ENCODE data around the gene RRP1. TPM values are rescaled to one million over a fixed set of nuclear protein-coding genes. Genes with fewer than 3 reads are reported as not detected.

RRP1 gene
- total and polyA plus RNA-seq, 3 experiments from 2014 or later, result 21.8 to 93.4 (median 87.4) TPM

DNA sequence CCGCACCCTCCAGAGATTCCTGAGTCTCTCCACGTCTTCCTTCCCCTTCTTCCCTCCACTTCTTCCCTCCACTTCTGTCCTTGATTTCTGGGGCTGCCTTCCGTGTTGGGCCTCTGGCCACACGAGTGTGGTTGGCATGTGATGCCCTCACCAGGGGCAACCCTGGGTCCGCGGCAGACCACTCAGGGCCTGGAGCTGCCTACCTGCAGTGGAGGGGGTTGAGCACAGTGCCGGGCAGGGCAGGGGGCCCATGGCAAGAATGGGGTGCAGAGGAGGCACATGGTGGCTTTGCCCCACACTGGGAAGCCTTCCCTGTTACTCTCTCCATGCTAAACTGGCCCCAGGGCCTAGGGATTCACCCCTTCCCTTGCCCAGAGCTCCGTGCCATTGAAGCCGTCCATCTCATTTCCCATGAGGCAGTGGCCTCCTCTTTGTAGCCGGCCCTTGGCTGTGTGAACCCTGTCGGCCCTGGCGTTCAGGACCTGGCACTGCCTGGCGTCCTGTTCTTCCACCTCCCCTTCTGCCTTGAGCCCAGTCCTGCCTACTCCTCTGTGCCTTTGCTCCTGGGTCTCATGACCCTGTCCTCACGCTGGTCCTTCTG lies 13.4 kb downstream of the RRP1 start:
- CTCF ChIA-PET, result no interaction called here
- peaks cover 0 to 1% of the 10 kb centered on the region in 2 donors for H3K27me3 Mint-ChIP-seq
- POLR2A ChIA-PET, result no interaction called here
- H3K36me3 Mint-ChIP-seq, result peaks cover 0 to 68% (median 5%) of the 10 kb centered on the region in 3 donors
- H3K27ac Mint-ChIP-seq, result no peak overlapping the region
- H3K36me3 ChIP-seq (ENCODE audit: insufficient read depth, low read length), result peaks cover 18% of the 10 kb centered on the region
- H3K27ac ChIP-seq (ENCODE audit: low read depth, low read length), result no peak overlapping the region
- no peak overlapping the region for H3K4me3 ChIP-seq (ENCODE audit: low read length)
- no peaks in the 10 kb centered on the region for H3K9me3 ChIP-seq (ENCODE audit: low read length)
- H3K9me3 Mint-ChIP-seq, result no peaks in the 10 kb centered on the region
- no peak overlapping the region for H3K4me3 Mint-ChIP-seq
- H3K4me1 Mint-ChIP-seq, result no peaks in the 10 kb centered on the region
- DNase-seq, result no peak
- no peaks in the 10 kb centered on the region for H3K4me1 ChIP-seq (ENCODE audit: insufficient read depth, low read length)
- H3K27me3 ChIP-seq (ENCODE audit: insufficient read depth, low read length, poor library complexity, severe bottlenecking), result no peaks in the 10 kb centered on the region

DNA sequence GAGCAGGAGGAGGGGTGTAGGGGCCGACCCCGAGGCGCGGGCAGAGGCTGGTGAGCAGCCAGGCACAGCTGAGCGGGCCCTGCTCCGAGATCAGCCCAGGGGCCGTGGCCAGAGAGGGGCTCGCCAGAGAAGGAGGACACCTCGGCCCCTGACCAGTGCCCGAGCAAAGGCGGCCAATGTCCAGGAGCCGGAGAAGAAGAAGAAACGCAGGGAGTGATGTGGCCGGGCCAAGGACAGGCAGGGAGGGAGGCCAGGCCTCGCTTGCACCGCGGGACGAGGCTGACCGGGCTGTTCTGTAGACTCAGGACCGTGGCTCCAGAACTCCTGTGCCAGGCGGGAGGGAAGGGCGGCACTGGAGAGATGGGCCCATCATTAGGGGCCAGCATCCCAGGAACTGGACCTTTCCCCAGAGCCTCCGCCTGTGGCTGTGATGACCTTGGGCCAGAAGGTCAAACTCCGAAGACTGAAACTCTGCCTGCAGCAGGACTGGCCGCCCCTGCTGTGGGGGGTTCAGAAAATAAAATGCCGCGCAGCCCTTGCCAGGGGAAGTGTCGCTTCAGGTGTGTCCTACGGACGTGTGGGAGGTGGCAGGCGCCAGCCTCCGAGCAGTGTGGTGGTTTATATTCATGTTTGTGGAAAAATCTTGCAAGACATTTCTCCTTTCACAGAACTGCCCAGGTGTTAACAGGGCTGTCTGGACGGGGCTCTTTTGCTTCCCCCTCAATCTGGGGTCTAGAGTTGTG lies 14.4 kb downstream of the RRP1 start:
- H3K36me3 ChIP-seq (ENCODE audit: insufficient read depth, low read length), result peaks cover 12% of the 10 kb centered on the region
- no peak overlapping the region for H3K4me3 Mint-ChIP-seq
- H3K9me3 Mint-ChIP-seq, result no peaks in the 10 kb centered on the region
- no peaks in the 10 kb centered on the region for H3K4me1 Mint-ChIP-seq
- DNase-seq, result no peak
- ChIA-PET POLR2A (no interaction called here), CTCF (no interaction called here)
- peak overlapping the region in 1 of 8 donors; percentile 29 for H3K27ac Mint-ChIP-seq
- H3K4me1 ChIP-seq (ENCODE audit: insufficient read depth, low read length), result no peaks in the 10 kb centered on the region
- no peak overlapping the region for H3K4me3 ChIP-seq (ENCODE audit: low read length)
- H3K27ac ChIP-seq (ENCODE audit: low read depth, low read length), result no peak overlapping the region
- no peaks in the 10 kb centered on the region for H3K9me3 ChIP-seq (ENCODE audit: low read length)
- no peaks in the 10 kb centered on the region for H3K27me3 ChIP-seq (ENCODE audit: insufficient read depth, low read length, poor library complexity, severe bottlenecking)
- peaks cover 0 to 1% of the 10 kb centered on the region in 2 donors for H3K27me3 Mint-ChIP-seq
- H3K36me3 Mint-ChIP-seq, result peaks cover 0 to 59% (median 5%) of the 10 kb centered on the region in 3 donors

DNA sequence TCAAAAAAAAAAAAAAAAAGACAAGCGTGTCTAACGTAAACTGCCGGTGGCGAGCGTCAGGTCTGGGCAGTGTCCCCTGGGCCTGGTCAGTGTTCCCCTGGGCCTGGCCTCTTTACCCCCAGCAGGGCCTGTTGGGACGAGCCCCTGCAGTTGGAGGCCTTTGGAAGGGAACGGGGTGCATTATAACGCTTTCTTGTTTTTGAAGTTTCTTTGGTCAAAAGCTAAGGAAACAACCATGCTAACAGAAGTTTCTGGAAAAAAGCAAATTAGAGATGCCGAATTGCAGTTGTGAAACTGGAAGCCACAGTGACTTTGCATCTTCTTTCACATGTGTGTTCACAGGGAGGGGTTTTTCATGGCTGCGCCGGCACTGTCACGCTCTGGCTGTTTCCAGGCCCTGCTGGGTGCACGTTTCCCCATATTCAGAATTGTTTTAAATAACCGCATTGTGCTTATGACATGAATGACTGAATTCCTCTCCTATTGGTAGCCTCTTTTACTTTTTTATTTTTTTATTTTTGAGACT lies 16.0 kb downstream of the RRP1 start:
- DNase-seq, result no peak
- H3K4me3 Mint-ChIP-seq, result no peak overlapping the region
- H3K27me3 Mint-ChIP-seq, result peaks cover 0 to 1% of the 10 kb centered on the region in 2 donors
- peaks cover 0 to 44% (median 5%) of the 10 kb centered on the region in 3 donors for H3K36me3 Mint-ChIP-seq
- H3K4me1 ChIP-seq (ENCODE audit: insufficient read depth, low read length), result no peaks in the 10 kb centered on the region
- no peaks in the 10 kb centered on the region for H3K9me3 ChIP-seq (ENCODE audit: low read length)
- H3K27me3 ChIP-seq (ENCODE audit: insufficient read depth, low read length, poor library complexity, severe bottlenecking), result no peaks in the 10 kb centered on the region
- H3K9me3 Mint-ChIP-seq, result no peaks in the 10 kb centered on the region
- no peak overlapping the region for H3K27ac ChIP-seq (ENCODE audit: low read depth, low read length)
- ChIA-PET CTCF (no interaction called here), POLR2A (no interaction called here)
- H3K4me3 ChIP-seq (ENCODE audit: low read length), result no peak overlapping the region
- peak overlapping the region in 1 of 8 donors; percentile 15 for H3K27ac Mint-ChIP-seq
- peaks cover 5% of the 10 kb centered on the region for H3K36me3 ChIP-seq (ENCODE audit: insufficient read depth, low read length)
- no peaks in the 10 kb centered on the region for H3K4me1 Mint-ChIP-seq

DNA sequence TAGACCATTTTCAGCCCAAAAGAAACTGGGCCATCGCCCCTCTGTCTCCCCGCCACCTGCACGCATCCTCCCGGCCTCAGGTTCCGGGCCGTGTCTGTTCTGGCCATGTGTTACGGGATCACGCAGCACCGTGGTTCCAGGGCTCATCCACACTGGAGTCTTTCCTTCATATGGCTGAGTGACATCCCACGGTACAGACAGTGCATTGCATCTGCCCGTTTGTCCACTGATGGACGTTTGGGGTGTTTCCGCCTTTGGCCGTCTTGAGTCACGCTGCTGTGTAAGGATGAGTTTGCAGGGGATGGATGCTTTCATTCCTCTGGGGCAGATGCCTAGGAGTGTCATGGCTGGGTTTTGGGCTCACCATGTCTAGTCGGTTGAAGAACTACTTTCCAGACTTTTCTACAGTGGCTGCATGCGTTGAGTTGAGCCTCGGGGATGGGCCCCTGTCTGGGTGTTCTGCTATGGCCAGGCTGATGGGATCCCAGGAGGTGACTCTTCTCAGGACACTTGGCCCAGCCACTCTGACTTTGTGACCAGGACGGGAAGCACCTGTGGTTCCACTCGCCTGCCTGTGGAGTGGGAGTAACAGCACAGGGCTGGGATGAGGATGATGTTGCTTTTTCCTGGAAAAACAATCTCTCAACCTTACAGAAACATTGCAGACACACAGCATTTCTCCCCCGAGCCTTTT lies 16.8 kb downstream of the RRP1 start:
- H3K9me3 ChIP-seq (ENCODE audit: low read length), result no peaks in the 10 kb centered on the region
- no peaks in the 10 kb centered on the region for H3K27me3 ChIP-seq (ENCODE audit: insufficient read depth, low read length, poor library complexity, severe bottlenecking)
- H3K4me3 Mint-ChIP-seq, result no peak overlapping the region
- peaks cover 7% of the 10 kb centered on the region for H3K4me1 ChIP-seq (ENCODE audit: insufficient read depth, low read length)
- no peak overlapping the region for H3K27ac ChIP-seq (ENCODE audit: low read depth, low read length)
- ChIA-PET POLR2A (no interaction called here), CTCF (no interaction called here)
- peaks cover 5% of the 10 kb centered on the region for H3K36me3 ChIP-seq (ENCODE audit: insufficient read depth, low read length)
- H3K36me3 Mint-ChIP-seq, result peaks cover 0 to 36% (median 1%) of the 10 kb centered on the region in 3 donors
- no peak overlapping the region for H3K4me3 ChIP-seq (ENCODE audit: low read length)
- H3K27ac Mint-ChIP-seq, result peak overlapping the region in 3 of 8 donors; percentile 23 to 75 (median 55)
- no peaks in the 10 kb centered on the region for H3K9me3 Mint-ChIP-seq
- H3K4me1 Mint-ChIP-seq, result peaks cover 3 to 6% (median 5%) of the 10 kb centered on the region in 3 donors
- H3K27me3 Mint-ChIP-seq, result peaks cover 0 to 1% of the 10 kb centered on the region in 2 donors
- no peak for DNase-seq

DNA sequence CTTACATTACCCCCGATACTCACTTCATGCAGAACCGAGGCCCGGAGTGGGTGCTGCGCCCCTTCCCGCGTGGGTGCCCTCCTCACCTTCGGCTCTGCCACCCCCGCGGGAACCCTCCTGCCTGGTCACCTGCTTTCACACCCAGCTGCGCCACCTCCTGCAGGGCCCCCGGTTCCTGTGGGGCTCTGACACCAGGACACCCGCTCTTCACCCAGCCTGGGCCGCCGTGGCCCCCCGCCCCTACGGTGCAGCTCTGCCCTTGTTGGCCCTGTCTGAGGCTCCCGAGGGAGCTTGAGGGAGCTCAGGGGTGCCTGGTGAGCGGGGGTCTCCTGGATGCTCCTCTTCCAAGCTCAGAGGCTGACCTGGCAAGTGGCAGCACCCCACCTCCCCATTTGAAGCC lies 19.0 kb downstream of the RRP1 start:
- H3K9me3 ChIP-seq (ENCODE audit: low read length), result no peaks in the 10 kb centered on the region
- peaks cover 0 to 1% of the 10 kb centered on the region in 2 donors for H3K27me3 Mint-ChIP-seq
- no peaks in the 10 kb centered on the region for H3K36me3 ChIP-seq (ENCODE audit: insufficient read depth, low read length)
- H3K4me1 ChIP-seq (ENCODE audit: insufficient read depth, low read length), result peaks cover 7% of the 10 kb centered on the region
- no peak overlapping the region for H3K27ac Mint-ChIP-seq
- no peak for DNase-seq
- H3K4me1 Mint-ChIP-seq, result peaks cover 3 to 8% (median 6%) of the 10 kb centered on the region in 3 donors
- ChIA-PET POLR2A (no interaction called here), CTCF (interaction anchor here (1.4 kb wide), 1 partner anchor 110 kb away, joined by 4 read pairs; no protein-coding TSS in a partner anchor)
- H3K27ac ChIP-seq (ENCODE audit: low read depth, low read length), result no peak overlapping the region
- H3K4me3 ChIP-seq (ENCODE audit: low read length), result no peak overlapping the region
- H3K4me3 Mint-ChIP-seq, result no peak overlapping the region
- peaks cover 0 to 13% (median 0%) of the 10 kb centered on the region in 3 donors for H3K36me3 Mint-ChIP-seq
- H3K27me3 ChIP-seq (ENCODE audit: insufficient read depth, low read length, poor library complexity, severe bottlenecking), result no peaks in the 10 kb centered on the region
- no peaks in the 10 kb centered on the region for H3K9me3 Mint-ChIP-seq

GRCh38 chr21:43808832-43809251 lies 19.5 kb downstream of the RRP1 start:
- Histone ChIP-seq H3K4me1 (ENCODE audit: insufficient read depth, low read length) (peaks cover 7% of the 10 kb centered on the region), H3K9me3 (ENCODE audit: low read length) (no peaks in the 10 kb centered on the region), H3K27ac (ENCODE audit: low read depth, low read length) (no peak overlapping the region), H3K27me3 (ENCODE audit: insufficient read depth, low read length, poor library complexity, severe bottlenecking) (no peaks in the 10 kb centered on the region), H3K36me3 (ENCODE audit: insufficient read depth, low read length) (no peaks in the 10 kb centered on the region), H3K4me3 (ENCODE audit: low read length) (no peak overlapping the region)
- Mint-ChIP-seq H3K27ac (no peak overlapping the region), H3K27me3 (peaks cover 0 to 1% of the 10 kb centered on the region in 2 donors), H3K4me3 (no peak overlapping the region), H3K9me3 (no peaks in the 10 kb centered on the region), H3K36me3 (peaks cover 0 to 9% (median 0%) of the 10 kb centered on the region in 3 donors), H3K4me1 (peaks cover 3 to 8% (median 6%) of the 10 kb centered on the region in 3 donors)
- POLR2A ChIA-PET, result no interaction called here
- CTCF ChIA-PET, result interaction anchor here (1.4 kb wide), 1 partner anchor 109 kb away, joined by 4 read pairs; no protein-coding TSS in a partner anchor
- no peak for DNase-seq

DNA sequence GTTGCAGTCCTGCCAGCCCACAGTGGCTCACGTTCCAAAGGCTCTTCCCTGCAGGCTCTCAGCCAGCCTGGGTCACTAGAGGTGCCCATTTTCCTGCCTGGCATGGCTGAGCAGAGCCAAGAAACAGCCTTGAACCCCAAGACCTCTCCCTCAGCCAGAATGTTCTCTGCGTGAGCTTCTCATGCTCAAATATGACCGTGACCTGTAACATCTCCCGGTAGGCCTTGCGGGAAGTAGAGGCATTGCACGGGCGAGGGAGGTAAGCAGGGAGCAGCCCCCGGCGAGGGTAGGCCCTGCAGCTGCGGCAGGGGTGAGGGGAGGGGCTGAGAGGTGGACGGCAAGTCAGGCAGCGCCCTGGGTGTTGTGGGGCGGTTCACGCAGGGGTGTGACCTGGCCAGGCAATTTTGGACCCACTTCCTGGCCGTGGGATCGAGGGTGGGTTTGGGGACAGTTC lies 20.0 kb downstream of the RRP1 start:
- peaks cover 0 to 1% of the 10 kb centered on the region in 2 donors for H3K27me3 Mint-ChIP-seq
- Histone ChIP-seq H3K4me3 (ENCODE audit: low read length) (no peak overlapping the region), H3K4me1 (ENCODE audit: insufficient read depth, low read length) (peaks cover 7% of the 10 kb centered on the region), H3K27me3 (ENCODE audit: insufficient read depth, low read length, poor library complexity, severe bottlenecking) (no peaks in the 10 kb centered on the region), H3K9me3 (ENCODE audit: low read length) (no peaks in the 10 kb centered on the region), H3K36me3 (ENCODE audit: insufficient read depth, low read length) (no peaks in the 10 kb centered on the region), H3K27ac (ENCODE audit: low read depth, low read length) (no peak overlapping the region)
- no peak overlapping the region for H3K4me3 Mint-ChIP-seq
- H3K36me3 Mint-ChIP-seq, result peaks cover 0 to 6% (median 0%) of the 10 kb centered on the region in 3 donors
- DNase-seq, result no peak
- ChIA-PET CTCF (no interaction called here), POLR2A (no interaction called here)
- H3K4me1 Mint-ChIP-seq, result peaks cover 3 to 8% (median 6%) of the 10 kb centered on the region in 3 donors
- H3K27ac Mint-ChIP-seq, result peak overlapping the region in 1 of 8 donors; percentile 68
- no peaks in the 10 kb centered on the region for H3K9me3 Mint-ChIP-seq
